Measurements from ENCODE around the gene ZBED1.
"Not testable (repeated sequence)": the region's sequence is repeated elsewhere in the genome, so short reads cannot be mapped to it uniquely, and the experiment has no call there.

The ZBED1 gene

DNA sequence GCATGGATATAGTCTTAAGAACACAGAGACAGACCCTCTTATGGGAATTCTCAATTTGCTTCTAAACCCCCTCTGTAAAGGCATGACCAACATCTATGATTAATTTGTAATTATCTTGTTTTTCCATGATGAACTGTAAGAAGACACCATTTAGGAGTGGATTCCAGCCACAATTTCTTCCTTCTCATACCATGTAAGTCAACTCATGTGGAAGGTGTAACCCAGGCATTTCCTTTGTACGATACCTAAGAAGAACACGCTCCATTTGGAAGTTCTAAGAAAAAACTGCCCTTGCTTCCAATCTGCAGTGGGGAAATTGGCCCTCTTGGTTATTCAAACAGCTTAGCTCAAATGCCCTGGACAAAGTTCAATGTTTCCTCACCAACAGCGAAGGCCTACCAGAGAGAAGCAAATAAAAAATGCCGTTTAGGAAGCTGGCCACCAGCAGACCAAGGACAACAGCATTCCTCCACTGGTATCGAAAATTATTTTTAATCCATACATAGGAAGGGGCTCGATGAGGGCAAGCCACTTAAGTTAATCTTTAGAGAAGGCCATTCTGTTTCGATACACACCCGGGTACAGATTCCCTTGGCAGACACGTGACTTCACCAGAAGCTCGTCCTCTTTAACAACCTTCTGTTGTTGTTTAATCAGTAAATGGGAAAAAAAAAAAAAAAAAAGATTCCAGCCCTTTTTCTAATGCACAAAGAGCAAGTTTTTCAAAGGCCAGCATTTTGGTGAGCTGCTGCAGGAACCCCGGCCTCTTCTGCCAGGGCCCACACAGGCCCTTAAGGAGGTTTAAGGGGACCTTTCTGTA is 2.6 kb downstream of the ZBED1 start:
- no peak for DNase-seq (ENCODE audit: low spot score)

- DNase-seq (ENCODE audit: low spot score), result no peak
Measured at GRCh38 chrX:2495595-2495994, 5.2 kb downstream of the ZBED1 start.

GRCh38 chrX:2492531-2493218 is 8.1 kb downstream of the ZBED1 start:
- no peak for DNase-seq (ENCODE audit: low spot score)

DNA sequence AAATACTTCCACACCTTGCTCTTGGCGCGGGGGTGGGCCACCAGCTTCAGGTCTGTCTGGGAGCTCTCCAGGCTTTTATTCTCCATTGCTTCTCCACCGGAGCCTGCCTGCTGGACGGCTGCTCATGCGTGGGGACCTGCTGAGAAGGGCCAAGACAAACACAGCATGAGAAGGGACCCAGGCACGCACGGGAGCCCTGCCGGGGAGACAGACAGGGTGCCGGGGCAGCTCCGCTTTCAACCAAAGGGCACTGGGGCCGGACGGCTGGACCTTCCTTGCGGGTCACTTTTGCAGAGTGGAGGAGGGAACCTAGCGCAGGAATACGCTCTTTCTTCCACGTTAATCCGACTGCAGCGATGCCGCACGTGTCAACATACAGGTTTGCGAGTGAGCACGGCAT is 10.1 kb downstream of the ZBED1 start:
- no peak for DNase-seq (ENCODE audit: low spot score)

DNA sequence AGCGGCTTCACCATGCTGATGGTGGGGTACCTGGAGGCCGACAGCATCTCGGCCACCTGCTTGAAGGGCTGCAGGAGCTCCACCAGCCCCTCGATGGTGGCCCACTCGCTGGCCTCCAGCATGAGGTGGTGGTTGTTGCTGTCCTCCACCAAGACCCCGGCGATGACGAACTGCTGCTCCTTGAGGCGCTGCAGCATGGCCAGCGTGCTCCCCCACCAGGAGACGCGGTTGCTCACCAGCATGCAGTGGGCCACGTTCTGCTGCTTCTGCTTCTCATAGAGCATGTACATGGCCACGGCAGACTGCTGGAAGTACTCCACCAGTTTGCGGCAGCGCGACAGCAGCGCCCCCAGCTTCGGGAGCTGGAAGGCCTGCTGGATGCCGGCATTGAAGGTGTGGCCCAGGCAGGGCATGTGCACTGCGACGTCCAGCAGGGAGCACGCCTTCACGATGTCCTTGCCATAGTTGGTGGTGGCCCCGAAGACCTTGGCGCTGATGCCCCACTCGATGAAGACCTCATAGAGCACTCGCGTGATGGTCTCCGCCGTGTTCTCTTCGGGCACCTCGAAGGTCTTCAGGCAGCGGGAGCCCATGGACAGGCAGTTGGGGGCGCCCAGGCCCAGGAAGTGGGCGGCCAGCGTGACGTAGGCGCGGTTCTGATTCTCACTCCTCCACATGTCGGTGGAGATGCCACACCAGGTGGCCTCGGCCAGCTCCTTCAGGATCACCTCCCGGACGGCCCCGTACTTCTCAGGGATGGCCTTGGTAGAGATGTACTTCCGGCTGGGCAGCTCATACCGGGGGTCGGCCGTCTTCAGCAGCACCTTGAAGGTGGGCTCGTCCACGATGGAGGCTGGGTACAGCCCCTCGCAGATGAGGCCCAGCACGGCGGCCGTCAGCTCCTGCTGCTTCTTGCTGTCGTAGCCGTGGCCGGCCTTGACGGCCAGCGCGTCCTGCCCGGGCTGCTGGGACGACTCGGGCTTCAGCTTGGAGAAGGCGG is 11.0 kb downstream of the ZBED1 start:
- DNase-seq (ENCODE audit: low spot score), result no peak

- no peak for DNase-seq (ENCODE audit: low spot score)
Measured at GRCh38 chrX:2488621-2489285, 12.0 kb downstream of the ZBED1 start.

DNA sequence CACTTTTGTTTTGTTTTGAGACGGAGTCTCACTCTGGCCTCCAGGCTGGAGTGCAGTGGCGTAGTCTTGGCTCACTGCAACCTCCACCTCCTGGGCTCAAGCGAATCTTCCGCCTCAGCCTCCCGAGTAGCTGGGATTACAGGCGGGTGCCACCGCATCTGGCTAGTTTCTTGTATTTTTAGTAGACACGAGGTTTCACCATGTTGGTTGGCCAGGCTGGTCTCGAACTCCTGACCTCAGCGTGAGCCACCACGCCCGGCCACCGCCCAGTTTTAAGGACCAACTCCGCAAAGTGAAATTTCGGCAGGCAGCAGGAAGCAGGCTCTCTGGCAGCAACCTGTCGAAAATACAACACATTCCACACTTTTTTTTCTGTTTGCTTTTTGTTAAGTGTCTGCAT is 13.4 kb downstream of the ZBED1 start:
- DNase-seq (ENCODE audit: low spot score), result no peak

- no peak for DNase-seq (ENCODE audit: low spot score)
Measured at GRCh38 chrX:2486476-2487133, 14.2 kb downstream of the ZBED1 start.

GRCh38 chrX:2485789-2486345 is 14.9 kb downstream of the ZBED1 start:
- no peak for DNase-seq (ENCODE audit: low spot score)

- peak; percentile 47 for DNase-seq (ENCODE audit: low spot score)
Measured at GRCh38 chrX:2484721-2485648, 15.8 kb downstream of the ZBED1 start.

DNA sequence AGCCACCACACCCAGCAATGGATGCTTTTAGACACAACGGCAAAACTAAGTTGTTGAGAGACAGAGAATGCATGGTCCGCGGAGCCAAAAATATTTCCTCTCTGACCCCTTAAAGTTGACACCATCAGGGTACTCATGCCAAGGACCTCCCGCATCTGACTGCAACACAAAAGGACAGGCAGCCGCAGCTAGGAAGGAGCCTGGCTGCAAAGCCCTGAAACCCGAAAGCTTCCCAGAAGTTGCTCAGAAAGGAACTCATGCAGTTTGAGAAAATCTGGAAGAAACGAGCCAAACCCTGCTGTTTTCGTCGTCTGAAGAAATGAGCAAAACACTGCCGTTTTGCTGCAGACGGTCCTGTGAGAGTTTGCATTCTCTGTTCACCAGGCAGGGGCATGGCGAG is 16.5 kb downstream of the ZBED1 start:
- DNase-seq (ENCODE audit: low spot score), result no peak

- no peak for DNase-seq (ENCODE audit: low spot score)
Measured at GRCh38 chrX:2483398-2484060, 17.2 kb downstream of the ZBED1 start.

GRCh38 chrX:2481597-2481996 is 19.2 kb downstream of the ZBED1 start:
- not testable (repeated sequence) for DNase-seq (ENCODE audit: low spot score)

- DNase-seq (ENCODE audit: low spot score), result not testable (repeated sequence)
Measured at GRCh38 chrX:2479982-2480381, 20.8 kb downstream of the ZBED1 start.

- DNase-seq (ENCODE audit: low spot score), result no peak
Measured at GRCh38 chrX:2479420-2479780, 21.4 kb downstream of the ZBED1 start.

GRCh38 chrX:2478546-2479419 is 22.0 kb downstream of the ZBED1 start:
- DNase-seq (ENCODE audit: low spot score), result no peak

DNA sequence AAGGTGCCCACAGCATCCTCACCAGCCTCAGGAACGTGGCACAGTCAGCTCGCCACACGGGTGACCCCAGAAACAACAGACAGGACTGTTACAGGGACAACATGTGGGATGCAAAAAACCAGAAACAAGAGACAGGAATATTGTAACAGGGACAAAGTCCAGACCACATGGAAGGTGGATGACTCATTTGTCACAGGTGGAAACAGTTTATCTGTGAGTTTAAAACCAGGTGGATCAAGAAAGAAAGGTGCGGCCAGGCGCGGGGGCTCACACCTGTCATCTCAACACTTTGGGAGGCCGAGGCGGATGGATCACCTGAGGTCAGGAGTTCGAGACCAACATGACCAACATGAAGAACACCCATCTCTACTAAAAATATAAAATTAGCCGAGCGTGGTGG is 23.5 kb downstream of the ZBED1 start:
- DNase-seq (ENCODE audit: low spot score), result not testable (repeated sequence)
